ENCODE data around the gene C1D.

DNA sequence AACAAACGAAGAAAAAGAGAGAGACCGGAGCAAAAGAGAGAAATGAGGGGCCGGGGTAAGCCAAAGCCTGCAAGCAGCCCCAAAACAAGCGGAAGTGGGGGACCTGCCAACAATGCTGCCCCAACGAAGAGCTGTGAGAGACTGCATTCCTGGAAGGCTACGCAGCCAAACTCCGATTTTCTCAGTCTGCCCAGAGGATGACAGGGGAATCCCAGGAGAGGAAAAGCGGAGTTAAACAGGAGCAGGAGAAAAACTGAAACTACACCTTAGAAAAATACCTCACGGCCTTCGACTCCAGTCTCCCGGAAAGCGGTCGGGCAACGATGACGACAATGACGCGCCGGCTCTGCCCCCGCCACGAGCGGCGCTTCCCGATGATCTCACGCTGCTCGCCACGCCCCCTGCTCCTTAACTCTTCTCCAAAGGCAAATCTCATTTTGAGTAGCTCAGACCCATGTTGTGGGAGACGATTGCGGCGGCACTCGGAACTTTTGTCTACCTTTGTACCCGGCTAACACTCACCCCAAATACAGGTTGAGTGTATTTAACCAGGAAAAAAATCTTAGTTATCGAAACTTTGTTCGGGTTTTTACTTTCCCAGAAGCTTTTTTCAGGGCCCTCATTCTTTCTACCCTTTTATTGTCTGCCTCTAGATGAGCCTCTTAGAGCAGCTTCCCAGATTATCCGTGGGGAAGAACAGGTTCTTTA is at the start of gene C1D:
- TF ChIP-seq TAF1 (IDR thresholded peaks at IDR 0.05; ENCODE audit: borderline replicate concordance, insufficient read depth, low read length) (peak; percentile 79; the same call in 1 of the 2 replicates), POLR2AphosphoS5 (IDR thresholded peaks at IDR 0.05; ENCODE audit: low read depth, low read length) (peak; percentile 98), SIN3A (IDR thresholded peaks at IDR 0.05; ENCODE audit: borderline replicate concordance, insufficient read depth, low read length) (0 out of 2 replicates have a peak, but pooled peaks have one; percentile 13), FOXP2 (optimal IDR thresholded peaks at IDR 0.05; ENCODE audit: borderline replicate concordance, extremely low read depth, extremely low read length, insufficient read depth) (no peak)
- TF ChIP-seq, protein P1, sequence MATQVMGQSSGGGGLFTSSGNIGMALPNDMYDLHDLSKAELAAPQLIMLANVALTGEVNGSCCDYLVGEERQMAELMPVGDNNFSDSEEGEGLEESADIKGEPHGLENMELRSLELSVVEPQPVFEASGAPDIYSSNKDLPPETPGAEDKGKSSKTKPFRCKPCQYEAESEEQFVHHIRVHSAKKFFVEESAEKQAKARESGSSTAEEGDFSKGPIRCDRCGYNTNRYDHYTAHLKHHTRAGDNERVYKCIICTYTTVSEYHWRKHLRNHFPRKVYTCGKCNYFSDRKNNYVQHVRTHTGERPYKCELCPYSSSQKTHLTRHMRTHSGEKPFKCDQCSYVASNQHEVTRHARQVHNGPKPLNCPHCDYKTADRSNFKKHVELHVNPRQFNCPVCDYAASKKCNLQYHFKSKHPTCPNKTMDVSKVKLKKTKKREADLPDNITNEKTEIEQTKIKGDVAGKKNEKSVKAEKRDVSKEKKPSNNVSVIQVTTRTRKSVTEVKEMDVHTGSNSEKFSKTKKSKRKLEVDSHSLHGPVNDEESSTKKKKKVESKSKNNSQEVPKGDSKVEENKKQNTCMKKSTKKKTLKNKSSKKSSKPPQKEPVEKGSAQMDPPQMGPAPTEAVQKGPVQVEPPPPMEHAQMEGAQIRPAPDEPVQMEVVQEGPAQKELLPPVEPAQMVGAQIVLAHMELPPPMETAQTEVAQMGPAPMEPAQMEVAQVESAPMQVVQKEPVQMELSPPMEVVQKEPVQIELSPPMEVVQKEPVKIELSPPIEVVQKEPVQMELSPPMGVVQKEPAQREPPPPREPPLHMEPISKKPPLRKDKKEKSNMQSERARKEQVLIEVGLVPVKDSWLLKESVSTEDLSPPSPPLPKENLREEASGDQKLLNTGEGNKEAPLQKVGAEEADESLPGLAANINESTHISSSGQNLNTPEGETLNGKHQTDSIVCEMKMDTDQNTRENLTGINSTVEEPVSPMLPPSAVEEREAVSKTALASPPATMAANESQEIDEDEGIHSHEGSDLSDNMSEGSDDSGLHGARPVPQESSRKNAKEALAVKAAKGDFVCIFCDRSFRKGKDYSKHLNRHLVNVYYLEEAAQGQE (IDR thresholded peaks at IDR 0.05; ENCODE audit: insufficient read depth in 1 of 2, low read depth in 2 of 2, low read length in 2 of 2), result peak in 1 of 2 experiments; percentile 46; a peak in 1 of 4 replicates
